SK-N-MC (cell line): ENCODE results near the gene NLRC5.

ENCODE experiments used
- EZH2 ChIP-seq: fragments of 200-600 bp; sonication (generic); IDR thresholded peaks from one replicate; pipeline ENCODE4 v1.6.1; 2017; ENCODE audit warnings: antibody characterized with exemption
- FOXP2 ChIP-seq: optimal IDR thresholded peaks from 2 replicates; pipeline ENCODE3; 2011; ENCODE audit warnings: mild to moderate bottlenecking, moderate library complexity; ENCODE audit not compliant: insufficient read depth; ENCODE audit errors: extremely low read length, control extremely low read depth
- POLR2AphosphoS5 ChIP-seq: IDR thresholded peaks from 2 replicates; pipeline ENCODE4 v1.6.1; 2012; ENCODE audit warnings: mild to moderate bottlenecking, low read depth, low read length, borderline replicate concordance

DNA sequence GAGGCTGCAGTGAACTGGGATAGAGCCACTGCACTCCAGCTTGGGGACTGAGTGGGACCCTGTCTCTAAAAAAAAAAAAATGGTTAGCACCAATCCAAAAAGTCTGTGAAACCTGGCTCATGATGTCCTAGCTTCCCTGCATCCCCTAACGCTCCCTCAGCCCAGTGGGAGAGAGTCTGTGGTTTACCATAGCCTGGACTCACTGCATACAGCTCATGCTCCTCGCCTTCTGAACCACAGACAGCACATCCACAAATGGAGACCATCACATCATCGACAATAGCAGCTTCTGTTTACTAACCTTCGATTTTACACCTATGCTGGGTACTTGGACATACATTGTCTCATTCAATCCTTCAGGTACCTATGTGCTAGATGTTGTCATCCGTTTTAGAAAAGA is 43.6 kb downstream of the NLRC5 start:
- TF ChIP-seq EZH2, result no peak
- TF ChIP-seq POLR2AphosphoS5, result no peak
- no peak for TF ChIP-seq FOXP2
